ENCODE data around the gene TAX1BP3.

GRCh38 chr17:3641014-3641413 is 27.4 kb downstream of the TAX1BP3 start:
- TF ChIP-seq EP300 (IDR thresholded peaks at IDR 0.05; ENCODE audit: borderline replicate concordance), result no peak
- no peak for TF ChIP-seq CREB1 (IDR thresholded peaks at IDR 0.05; ENCODE audit: low read depth)
- TF ChIP-seq, protein P1, sequence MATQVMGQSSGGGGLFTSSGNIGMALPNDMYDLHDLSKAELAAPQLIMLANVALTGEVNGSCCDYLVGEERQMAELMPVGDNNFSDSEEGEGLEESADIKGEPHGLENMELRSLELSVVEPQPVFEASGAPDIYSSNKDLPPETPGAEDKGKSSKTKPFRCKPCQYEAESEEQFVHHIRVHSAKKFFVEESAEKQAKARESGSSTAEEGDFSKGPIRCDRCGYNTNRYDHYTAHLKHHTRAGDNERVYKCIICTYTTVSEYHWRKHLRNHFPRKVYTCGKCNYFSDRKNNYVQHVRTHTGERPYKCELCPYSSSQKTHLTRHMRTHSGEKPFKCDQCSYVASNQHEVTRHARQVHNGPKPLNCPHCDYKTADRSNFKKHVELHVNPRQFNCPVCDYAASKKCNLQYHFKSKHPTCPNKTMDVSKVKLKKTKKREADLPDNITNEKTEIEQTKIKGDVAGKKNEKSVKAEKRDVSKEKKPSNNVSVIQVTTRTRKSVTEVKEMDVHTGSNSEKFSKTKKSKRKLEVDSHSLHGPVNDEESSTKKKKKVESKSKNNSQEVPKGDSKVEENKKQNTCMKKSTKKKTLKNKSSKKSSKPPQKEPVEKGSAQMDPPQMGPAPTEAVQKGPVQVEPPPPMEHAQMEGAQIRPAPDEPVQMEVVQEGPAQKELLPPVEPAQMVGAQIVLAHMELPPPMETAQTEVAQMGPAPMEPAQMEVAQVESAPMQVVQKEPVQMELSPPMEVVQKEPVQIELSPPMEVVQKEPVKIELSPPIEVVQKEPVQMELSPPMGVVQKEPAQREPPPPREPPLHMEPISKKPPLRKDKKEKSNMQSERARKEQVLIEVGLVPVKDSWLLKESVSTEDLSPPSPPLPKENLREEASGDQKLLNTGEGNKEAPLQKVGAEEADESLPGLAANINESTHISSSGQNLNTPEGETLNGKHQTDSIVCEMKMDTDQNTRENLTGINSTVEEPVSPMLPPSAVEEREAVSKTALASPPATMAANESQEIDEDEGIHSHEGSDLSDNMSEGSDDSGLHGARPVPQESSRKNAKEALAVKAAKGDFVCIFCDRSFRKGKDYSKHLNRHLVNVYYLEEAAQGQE (IDR thresholded peaks at IDR 0.05; ENCODE audit: low read depth), result no peak
- TF ChIP-seq FOXM1 (IDR thresholded peaks at IDR 0.05; ENCODE audit: borderline replicate concordance, low read depth), result no peak
- no peak for TF ChIP-seq RAD21 (IDR thresholded peaks at IDR 0.05; ENCODE audit: low read depth)
- no peak for TF ChIP-seq MAX (IDR thresholded peaks at IDR 0.05)
- TF ChIP-seq TAF1 (IDR thresholded peaks at IDR 0.05; ENCODE audit: low read depth), result no peak
- TF ChIP-seq YY1 (IDR thresholded peaks at IDR 0.05; ENCODE audit: low read depth), result no peak
- no peak for TF ChIP-seq NFIC (IDR thresholded peaks at IDR 0.05)
- TF ChIP-seq CEBPB (IDR thresholded peaks at IDR 0.05), result no peak
